NK-92 (cell line): ENCODE data around the gene DDX4.

Experiments
- DNase-seq: peaks from one replicate; lab custom pipeline; 2025; ENCODE audit not compliant: unreplicated experiment; lab: John Stamatoyannopoulos, UW

DDX4 gene

DNA sequence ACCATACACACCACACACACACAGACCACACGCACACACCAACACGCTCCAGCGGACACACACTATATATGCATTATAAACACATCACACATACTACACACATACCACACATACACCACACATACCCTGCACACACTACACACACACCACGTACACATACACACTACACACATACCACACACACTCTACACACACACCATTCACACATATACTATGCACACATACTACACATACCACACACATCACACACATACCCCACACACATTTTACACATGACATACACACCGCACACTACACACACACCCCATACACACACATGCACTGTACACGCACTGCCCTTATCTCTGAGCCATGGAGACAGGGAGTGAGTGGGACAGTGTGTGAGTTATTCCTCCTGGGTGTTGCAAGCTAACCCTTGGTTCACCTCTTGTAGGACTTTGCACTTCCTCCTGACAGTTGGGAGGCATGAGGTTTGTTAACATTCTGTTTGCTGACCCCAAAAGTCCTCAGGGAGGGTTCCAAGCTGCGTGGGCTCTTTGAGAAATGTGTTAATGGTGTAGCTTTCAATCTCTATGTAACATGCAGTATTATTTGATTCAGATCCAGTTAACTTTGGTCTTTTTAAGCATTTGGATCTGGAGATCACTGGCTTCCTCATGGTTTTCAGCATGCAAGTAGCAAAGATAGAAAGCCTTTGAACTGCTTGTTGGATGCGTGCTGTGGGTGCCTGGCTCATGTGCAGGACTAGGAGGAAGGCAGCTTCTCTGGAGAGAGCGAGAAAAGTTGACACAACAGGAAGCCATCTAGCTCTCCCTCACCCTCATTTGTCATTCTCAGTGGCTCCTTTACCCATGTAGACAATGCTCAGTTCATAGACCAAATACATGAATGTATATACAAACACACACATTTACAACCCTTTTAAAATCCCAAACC, 127.0 kb downstream of the DDX4 start:
- no peak for DNase-seq

DNA sequence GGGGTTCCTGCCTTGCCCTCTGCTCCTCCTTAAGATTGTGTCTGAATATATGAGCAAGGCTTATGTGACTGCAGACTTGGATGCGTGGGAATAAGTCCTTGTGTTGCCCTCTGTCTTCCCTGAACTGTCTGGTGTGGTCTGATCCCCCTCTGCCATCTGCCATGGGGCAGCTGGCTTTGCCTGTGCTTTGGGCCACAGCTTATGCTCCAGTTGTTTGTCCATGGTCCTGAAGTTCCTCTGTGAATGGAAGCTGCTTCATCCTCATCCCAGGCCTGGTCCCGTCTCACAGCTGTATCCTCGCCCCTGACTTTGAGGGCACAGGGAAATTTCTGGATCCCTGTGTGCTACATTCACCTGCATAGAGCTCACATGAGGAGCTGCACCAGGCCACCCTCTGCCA, 128.0 kb downstream of the DDX4 start:
- DNase-seq: no peak

GRCh38 chr5:55866485-55866884, 128.6 kb downstream of the DDX4 start:
- no peak for DNase-seq
